GM18502 (cell line): ENCODE measurements around the gene SPON1.
"Not testable (repeated sequence)": the region's sequence is repeated elsewhere in the genome, so short reads cannot be mapped to it uniquely, and the experiment has no call there.

Source experiments
- ATAC-seq: cut with Tn5 transposase; IDR thresholded peaks from one replicate; pipeline ENCODE4 v1.9.1; 2021; ENCODE audit warnings: mild to moderate bottlenecking; ENCODE audit not compliant: unreplicated experiment, poor library complexity

SPON1 gene

GRCh38 chr11:13972944-13973343, 10.4 kb downstream of the SPON1 start:
- no peak for ATAC-seq

- ATAC-seq, result no peak
Measured at GRCh38 chr11:13974631-13975030, 12.1 kb downstream of the SPON1 start.

GRCh38 chr11:13983081-13983751, 20.7 kb downstream of the SPON1 start:
- ATAC-seq, result no peak

GRCh38 chr11:13984616-13985450, 22.3 kb downstream of the SPON1 start:
- no peak for ATAC-seq

GRCh38 chr11:13986695-13987094, 24.2 kb downstream of the SPON1 start:
- not testable (repeated sequence) for ATAC-seq

GRCh38 chr11:13992158-13992856, 29.8 kb downstream of the SPON1 start:
- ATAC-seq, result not testable (repeated sequence)

- ATAC-seq, result no peak
Measured at GRCh38 chr11:13993096-13993765, 30.7 kb downstream of the SPON1 start.

- ATAC-seq, result no peak
Measured at GRCh38 chr11:13997881-13998280, 35.4 kb downstream of the SPON1 start.

GRCh38 chr11:13999704-14000103, 37.2 kb downstream of the SPON1 start:
- ATAC-seq, result no peak

- ATAC-seq, result no peak
Measured at GRCh38 chr11:14001597-14001996, 39.1 kb downstream of the SPON1 start.

GRCh38 chr11:14007566-14007965, 45.0 kb downstream of the SPON1 start:
- no peak for ATAC-seq

GRCh38 chr11:14010665-14011064, 48.1 kb downstream of the SPON1 start:
- ATAC-seq, result no peak

GRCh38 chr11:14012846-14013245, 50.3 kb downstream of the SPON1 start:
- ATAC-seq, result no peak

GRCh38 chr11:14015711-14016110, 53.2 kb downstream of the SPON1 start:
- ATAC-seq, result no peak

GRCh38 chr11:14018441-14018840, 55.9 kb downstream of the SPON1 start:
- no peak for ATAC-seq

- no peak for ATAC-seq
Measured at GRCh38 chr11:14021738-14022137, 59.2 kb downstream of the SPON1 start.

- ATAC-seq, result no peak
Measured at GRCh38 chr11:14022251-14022650, 59.7 kb downstream of the SPON1 start.

- no peak for ATAC-seq
Measured at GRCh38 chr11:14022821-14023220, 60.3 kb downstream of the SPON1 start.

GRCh38 chr11:14026961-14027360, 64.4 kb downstream of the SPON1 start:
- ATAC-seq, result no peak

GRCh38 chr11:14027525-14027924, 65.0 kb downstream of the SPON1 start:
- no peak for ATAC-seq

GRCh38 chr11:14029440-14029839, 66.9 kb downstream of the SPON1 start:
- ATAC-seq, result no peak
